ENCODE measurements around the gene MRPL16.

DNA sequence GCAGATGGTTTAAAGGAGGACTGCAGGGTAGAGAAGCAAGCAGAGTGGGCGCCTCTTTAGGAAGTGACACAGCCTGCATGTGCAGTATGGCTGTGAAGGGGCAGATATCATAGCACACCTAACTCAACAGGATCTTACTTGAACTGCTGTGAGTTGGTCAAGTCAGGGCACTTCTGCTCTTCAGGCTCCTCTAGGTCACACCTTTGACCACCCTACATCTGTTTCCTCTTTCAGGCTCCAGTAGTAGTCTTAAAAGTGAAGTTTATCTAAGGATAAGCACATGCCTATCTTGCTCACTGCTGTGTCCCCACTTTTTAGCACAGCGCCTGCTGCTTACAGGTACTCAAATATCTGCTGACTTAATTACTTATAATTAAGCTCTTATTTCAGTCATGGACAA lies 6.5 kb downstream of the MRPL16 start:
- TF ChIP-seq POLR2AphosphoS5 (IDR thresholded peaks at IDR 0.05; ENCODE audit: borderline replicate concordance, low read depth, low read length) (no peak), EZH2 (IDR thresholded peaks at IDR 0.05) (no peak), FOXP2 (optimal IDR thresholded peaks at IDR 0.05; ENCODE audit: control extremely low read depth, extremely low read length, insufficient read depth) (no peak)

Measured in SK-N-MC (cell line).